PC-9 (cell line): Measurements from ENCODE around the gene FKBP6.

Source experiments
- CTCF ChIP-seq: fragments of 200-600 bp; sonication (generic); conservative IDR thresholded peaks from 2 replicates; pipeline ENCODE4 v1.6.1; 2017; ENCODE audit warnings: mixed run types, antibody characterized with exemption, mild to moderate bottlenecking, moderate library complexity
- EZH2 ChIP-seq: fragments of 200-600 bp; sonication (generic); IDR thresholded peaks from 2 replicates; pipeline ENCODE4 v1.8.0; 2017; ENCODE audit warnings: antibody characterized with exemption, low read depth

- TF ChIP-seq EZH2: no peak
- no peak for TF ChIP-seq CTCF
These were observed 22.5 kb downstream of the FKBP6 start for GRCh38 chr7:73350306-73351068.
